IPS DF 6.9 (cell line): ENCODE results near the gene FASTK.

Source experiments
- DNase-seq: peaks from one replicate; pipeline ENCODE4 v3.0.0-alpha.2; 2013; ENCODE audit warnings: low read depth, low spot score
- H3K27ac ChIP-seq: one replicate; pipeline ENCODE4 v1.5.1; 2013; ENCODE audit warnings: low read length, control low read depth
- H3K27me3 ChIP-seq: 2 replicates; pipeline ENCODE4 v1.6.1; 2013; ENCODE audit warnings: mild to moderate bottlenecking, low read length; ENCODE audit not compliant: control insufficient read depth, insufficient read depth
- H3K36me3 ChIP-seq: 2 replicates; pipeline ENCODE4 v1.6.1; 2013; ENCODE audit warnings: low read length; ENCODE audit not compliant: control insufficient read depth, insufficient read depth
- H3K4me1 ChIP-seq: 2 replicates; pipeline ENCODE4 v1.6.1; 2013; ENCODE audit warnings: low read length; ENCODE audit not compliant: control insufficient read depth, insufficient read depth
- H3K4me3 ChIP-seq: 2 replicates; pipeline ENCODE4 v1.5.1; 2013; ENCODE audit warnings: mild to moderate bottlenecking, low read length
- H3K9me3 ChIP-seq: 2 replicates; pipeline ENCODE4 v1.6.1; 2013; ENCODE audit warnings: low read length, inconsistent platforms; ENCODE audit not compliant: control insufficient read depth, insufficient read depth
- WGBS: extraction: QIAGEN DNeasy Blood & Tissue Kit; methylation state at CpG from one replicate; pipeline ENCODE4 v1.1.7; 2013; ENCODE audit warnings: mixed read lengths, missing lambda C conversion rate; ENCODE audit not compliant: insufficient read length, insufficient coverage; 5-methylcytosine and 5-hydroxymethylcytosine counted together

Gene FASTK

DNA sequence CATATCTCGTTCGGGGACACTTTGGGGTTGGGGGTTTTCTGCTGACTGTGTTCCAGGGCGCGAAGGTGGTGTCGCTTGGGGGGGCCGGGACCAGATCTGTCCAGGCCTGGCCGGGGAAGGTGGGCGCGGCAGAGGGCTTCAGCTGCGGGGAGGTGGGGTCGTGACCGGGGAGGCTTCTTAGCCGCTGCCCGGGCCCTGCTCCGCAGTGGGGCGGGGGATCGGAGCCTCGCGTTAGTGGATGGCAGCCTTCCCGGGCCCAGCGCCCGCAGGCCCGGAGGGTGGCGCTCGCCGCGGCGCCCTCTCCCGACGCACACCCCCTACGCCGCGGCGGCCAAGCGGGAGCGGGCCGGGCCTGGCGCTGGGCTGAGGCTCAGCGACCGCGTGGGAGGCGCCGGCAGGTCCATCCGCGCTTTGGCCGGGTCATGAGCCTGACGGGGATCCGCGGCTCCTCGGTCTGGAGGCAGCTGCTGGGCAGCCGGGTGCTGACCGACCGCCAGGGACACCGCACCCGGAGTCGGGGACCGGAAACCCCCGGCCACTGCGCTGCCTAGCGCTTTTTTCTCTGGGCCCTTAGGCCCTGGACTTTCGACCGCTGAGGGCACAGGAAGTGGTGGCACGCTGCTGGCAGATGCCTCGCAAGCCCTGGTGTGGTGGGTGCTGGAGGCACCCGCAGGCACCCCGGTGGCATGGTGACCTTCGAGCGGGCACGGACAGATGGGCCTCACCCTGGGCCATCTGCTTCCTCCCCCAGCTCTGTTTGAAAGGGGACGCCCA is 6.8 kb upstream of the FASTK start:
- Histone ChIP-seq H3K27ac (no peak overlapping the region), H3K4me3 (peak overlapping the region; percentile 45), H3K4me1 (peaks cover 10% of the 10 kb centered on the region; the same call in 1 of the 2 replicates), H3K9me3 (no peaks in the 10 kb centered on the region), H3K36me3 (no peaks in the 10 kb centered on the region; the same call in 1 of the 2 replicates), H3K27me3 (peaks cover 3% of the 10 kb centered on the region; the same call in 1 of the 2 replicates)
- DNase-seq: no peak
- WGBS: no CpG with 5 or more reads among the region's 70 CpGs

DNA sequence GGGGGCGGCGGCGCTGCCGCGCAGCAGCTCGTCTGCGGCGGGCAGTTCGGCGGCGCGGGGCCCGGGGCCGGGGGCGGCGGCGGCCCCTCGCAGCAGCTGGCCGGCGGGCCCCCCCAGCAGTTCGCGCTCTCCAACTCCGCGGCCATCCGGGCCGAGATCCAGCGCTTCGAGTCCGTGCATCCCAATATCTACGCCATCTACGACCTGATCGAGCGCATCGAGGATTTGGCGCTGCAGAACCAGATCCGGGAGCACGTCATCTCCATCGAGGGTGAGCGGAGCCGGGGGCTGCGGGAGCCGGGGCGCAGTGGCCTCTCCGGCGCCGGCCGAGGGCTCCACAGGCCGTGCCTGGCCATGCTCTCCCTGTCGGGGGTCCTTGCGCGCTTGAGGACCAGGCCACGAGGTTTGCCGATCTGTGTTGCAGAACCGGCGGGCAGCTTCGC is 6.2 kb upstream of the FASTK start:
- Histone ChIP-seq H3K4me1 (peaks cover 12% of the 10 kb centered on the region), H3K9me3 (no peaks in the 10 kb centered on the region), H3K36me3 (no peaks in the 10 kb centered on the region; the same call in 1 of the 2 replicates), H3K27me3 (peaks cover 3% of the 10 kb centered on the region; the same call in 1 of the 2 replicates), H3K4me3 (peak overlapping the region; percentile 45; the same call in 1 of the 2 replicates), H3K27ac (no peak overlapping the region)
- WGBS: no CpG with 5 or more reads among the region's 56 CpGs
- DNase-seq: no peak

DNA sequence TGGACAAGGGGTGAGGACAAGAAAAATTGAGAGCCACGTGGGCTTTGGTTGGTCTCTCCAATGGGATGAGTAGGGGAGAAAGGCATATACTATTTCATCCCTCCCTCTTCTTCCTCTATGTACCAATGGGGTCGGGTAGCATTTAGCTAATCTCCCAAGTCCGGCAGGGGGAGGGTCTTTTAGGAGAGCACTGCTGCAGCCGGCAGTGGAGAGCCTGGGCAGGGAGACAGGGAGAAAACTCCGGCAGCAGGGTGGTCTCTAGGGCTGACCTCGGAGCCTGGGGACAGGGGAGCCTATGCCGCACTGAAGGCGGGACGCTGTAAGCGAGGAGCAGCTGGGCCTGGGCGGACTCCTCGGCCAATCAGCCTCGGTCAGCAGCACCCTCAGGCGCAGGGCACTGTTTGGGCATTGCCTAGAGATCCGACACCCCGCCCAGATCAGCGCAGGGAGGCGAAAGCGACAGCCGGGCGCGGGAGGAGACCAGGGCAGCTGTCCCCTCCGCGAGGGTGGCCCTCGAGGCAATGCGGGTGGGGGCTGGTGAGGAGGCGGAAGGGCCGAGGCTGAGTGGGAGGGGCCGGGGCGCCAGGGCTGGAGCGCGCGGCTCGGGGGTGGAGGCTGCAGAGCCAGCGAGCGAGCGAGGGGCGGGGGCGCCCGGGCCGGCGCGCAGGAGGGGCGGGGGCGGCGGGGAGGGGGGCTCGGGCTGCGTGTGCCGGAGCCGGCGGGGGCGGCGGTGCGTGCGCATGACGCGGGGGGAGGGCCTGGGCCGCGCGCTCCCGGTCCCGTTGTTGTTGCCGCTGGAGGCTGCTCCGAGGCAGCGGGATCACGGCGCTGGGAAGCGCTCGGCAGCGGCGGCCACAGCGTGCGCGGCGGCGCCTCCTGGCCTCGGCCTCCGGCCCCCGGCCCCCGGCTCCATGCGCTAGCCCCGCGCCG is 5.3 kb upstream of the FASTK start, which contains the start of gene AGAP3:
Gene AGAP3 (plus strand): TSS at position 785 of the 930 bp plus-strand sequence. CDS start 267 bp downstream, outside the sequence.
- Histone ChIP-seq H3K4me1 (peaks cover 14% of the 10 kb centered on the region), H3K27ac (no peak within 1 kb of the TSS), H3K9me3 (no peaks in the 10 kb centered on the region), H3K36me3 (no peaks in the 10 kb centered on the region; the same call in 1 of the 2 replicates), H3K4me3 (peak within 1 kb of the TSS; percentile 45; the same call in 1 of the 2 replicates), H3K27me3 (peaks cover 3% of the 10 kb centered on the region; the same call in 1 of the 2 replicates)
- no peak for DNase-seq
- WGBS: no CpG with 5 or more reads among the region's 84 CpGs

DNA sequence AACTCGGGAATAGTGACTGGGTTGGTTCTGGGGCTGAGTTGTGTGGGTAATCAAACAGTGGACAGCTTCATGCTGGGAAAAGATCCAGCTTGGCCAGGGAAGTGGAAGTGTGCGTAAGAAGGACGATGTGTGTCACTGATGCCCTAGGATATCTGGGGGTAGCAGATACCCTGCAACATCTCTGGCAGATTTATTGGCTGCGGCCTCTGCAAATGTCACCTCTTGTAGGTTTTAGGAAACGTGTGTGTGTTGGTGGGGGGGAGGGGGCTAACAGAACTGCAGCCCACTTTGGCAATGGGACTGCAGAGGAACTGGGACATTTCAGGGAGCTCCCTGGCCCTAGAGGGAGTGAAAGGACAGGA is 4.7 kb upstream of the FASTK start:
- H3K4me1 ChIP-seq: peaks cover 14% of the 10 kb centered on the region
- no peak overlapping the region for H3K27ac ChIP-seq
- no peaks in the 10 kb centered on the region; the same call in 1 of the 2 replicates for H3K36me3 ChIP-seq
- H3K4me3 ChIP-seq: no peak overlapping the region; the same call in 1 of the 2 replicates
- H3K9me3 ChIP-seq: no peaks in the 10 kb centered on the region
- DNase-seq: no peak
- H3K27me3 ChIP-seq: peaks cover 3% of the 10 kb centered on the region; the same call in 1 of the 2 replicates
- no CpG with 5 or more reads among the region's 5 CpGs for WGBS

DNA sequence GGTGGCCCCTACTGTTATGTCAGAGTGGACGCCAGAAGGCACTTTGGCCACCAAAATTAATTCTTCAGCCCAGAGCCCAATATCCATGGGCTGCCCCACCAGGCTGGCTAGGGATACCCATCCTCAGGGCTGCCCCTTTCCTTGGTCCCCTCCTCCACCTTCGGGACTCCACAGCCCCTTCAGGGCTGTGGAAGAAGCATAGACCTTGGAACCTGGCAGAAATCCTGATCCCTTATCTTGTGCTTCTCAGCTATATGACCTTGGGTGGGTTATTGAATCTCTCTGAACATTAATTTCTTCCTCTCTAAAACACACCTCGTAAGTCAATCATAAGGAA is 3.2 kb upstream of the FASTK start:
- WGBS: no CpG with 5 or more reads among the region's 3 CpGs
- Histone ChIP-seq H3K27ac (no peak overlapping the region), H3K4me1 (peaks cover 12% of the 10 kb centered on the region)

DNA sequence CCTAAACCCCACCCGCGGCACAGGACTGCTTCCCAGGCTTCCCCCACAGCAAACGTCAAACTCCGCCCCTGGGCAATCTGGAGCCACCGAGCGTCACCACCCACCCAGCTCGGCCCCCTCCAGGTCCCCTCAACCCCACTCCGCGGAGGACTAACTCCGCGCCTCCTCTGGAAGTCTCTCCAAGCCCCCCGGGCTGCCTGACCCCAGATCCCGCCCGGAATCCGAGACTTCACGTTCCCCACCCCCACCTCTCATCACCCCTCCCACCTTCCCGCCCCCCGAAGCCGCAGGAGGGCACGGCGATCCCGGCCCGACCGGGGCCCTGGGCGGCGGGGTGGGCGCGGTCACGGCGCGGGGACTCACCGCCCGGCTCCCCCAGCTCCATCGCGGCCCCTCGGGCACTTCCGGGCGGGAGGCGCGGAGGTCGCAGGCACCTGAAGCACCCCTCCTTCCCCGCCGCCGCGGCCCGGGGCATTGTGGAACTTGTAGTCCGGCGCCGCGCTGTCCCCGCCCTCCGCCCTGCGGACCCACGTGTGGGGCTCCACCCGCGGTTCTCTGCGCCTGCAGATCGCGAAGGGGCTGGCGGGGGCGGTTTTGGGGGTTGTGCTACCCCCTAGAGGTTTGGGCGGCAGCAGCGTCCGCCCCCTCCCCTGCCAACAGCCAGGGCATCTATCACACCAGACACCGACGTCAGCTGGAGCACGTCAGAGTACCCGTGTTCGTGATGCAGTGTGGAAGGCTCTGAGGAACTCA is 2.6 kb upstream of the FASTK start, which contains the start of gene TMUB1:
Gene TMUB1 (minus strand): TSS at position 423 of the 753 bp plus-strand sequence. CDS start 930 bp downstream, outside the sequence.
- Histone ChIP-seq H3K36me3 (no peaks in the 10 kb centered on the region; the same call in 1 of the 2 replicates), H3K27ac (no peak within 1 kb of the TSS), H3K9me3 (no peaks in the 10 kb centered on the region), H3K4me3 (peak within 1 kb of the TSS; percentile 61), H3K4me1 (peaks cover 10% of the 10 kb centered on the region), H3K27me3 (peaks cover 2% of the 10 kb centered on the region; the same call in 1 of the 2 replicates)
- DNase-seq: no peak
- WGBS: no CpG with 5 or more reads among the region's 69 CpGs

More for the DNA sequence above, 3.2 kb upstream of the FASTK start:
- Histone ChIP-seq H3K4me3 (peak overlapping the region; percentile 61; the same call in 1 of the 2 replicates), H3K9me3 (no peaks in the 10 kb centered on the region), H3K27me3 (peaks cover 3% of the 10 kb centered on the region; the same call in 1 of the 2 replicates), H3K36me3 (no peaks in the 10 kb centered on the region; the same call in 1 of the 2 replicates)
- DNase-seq: no peak

DNA sequence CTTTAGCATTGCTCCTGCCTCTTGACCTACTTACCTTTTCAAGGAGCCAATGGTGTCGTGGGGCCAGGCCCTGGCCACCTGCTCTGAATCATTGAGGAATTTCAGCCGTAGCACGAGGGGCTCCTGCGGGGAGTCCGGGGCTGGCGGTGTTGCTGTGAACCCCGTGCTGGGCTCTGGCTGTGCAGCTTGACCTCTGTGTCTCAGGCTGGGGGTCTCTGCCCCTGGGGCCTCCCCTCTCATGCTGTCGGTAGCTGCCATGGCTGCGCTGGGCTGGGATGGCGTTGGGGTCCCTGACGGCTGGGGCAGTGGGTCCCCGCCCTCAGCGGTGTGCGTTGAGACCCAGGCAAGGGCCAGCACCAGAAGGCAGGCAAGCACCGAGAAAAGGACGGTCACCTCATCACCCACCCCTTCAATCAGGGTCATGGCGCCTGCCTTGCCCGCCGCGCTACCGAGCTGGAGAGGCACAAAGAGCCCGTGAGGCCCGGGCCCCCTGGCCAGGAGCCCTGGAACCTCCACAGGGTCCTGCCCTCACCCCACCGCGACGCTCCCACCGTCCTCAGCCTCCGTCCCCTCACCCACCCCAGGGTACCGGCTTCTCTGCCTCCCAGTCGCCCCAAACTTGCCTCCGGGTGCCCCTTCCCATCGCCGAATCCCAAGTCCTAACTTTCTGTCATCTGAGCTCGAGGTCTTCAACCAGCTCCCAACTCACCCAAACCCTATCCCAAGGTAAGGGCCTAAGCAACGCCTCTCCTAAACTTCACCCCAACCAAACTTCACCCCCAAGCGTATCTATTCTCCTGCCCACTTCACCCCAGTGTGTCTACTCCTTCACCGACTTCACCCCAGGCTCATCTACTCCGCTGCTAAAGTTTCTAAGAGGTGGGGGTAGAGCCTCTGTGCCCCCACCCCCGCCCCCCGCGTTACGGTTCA is 1.8 kb upstream of the FASTK start:
- peak overlapping the region; percentile 61 for H3K4me3 ChIP-seq
- H3K36me3 ChIP-seq: no peaks in the 10 kb centered on the region; the same call in 1 of the 2 replicates
- no CpG with 5 or more reads among the region's 42 CpGs for whole genome bisulfite sequencing
- H3K4me1 ChIP-seq: peaks cover 8% of the 10 kb centered on the region
- no peak overlapping the region for H3K27ac ChIP-seq
- DNase-seq: no peak
- no peaks in the 10 kb centered on the region for H3K9me3 ChIP-seq
- no peaks in the 10 kb centered on the region for H3K27me3 ChIP-seq

DNA sequence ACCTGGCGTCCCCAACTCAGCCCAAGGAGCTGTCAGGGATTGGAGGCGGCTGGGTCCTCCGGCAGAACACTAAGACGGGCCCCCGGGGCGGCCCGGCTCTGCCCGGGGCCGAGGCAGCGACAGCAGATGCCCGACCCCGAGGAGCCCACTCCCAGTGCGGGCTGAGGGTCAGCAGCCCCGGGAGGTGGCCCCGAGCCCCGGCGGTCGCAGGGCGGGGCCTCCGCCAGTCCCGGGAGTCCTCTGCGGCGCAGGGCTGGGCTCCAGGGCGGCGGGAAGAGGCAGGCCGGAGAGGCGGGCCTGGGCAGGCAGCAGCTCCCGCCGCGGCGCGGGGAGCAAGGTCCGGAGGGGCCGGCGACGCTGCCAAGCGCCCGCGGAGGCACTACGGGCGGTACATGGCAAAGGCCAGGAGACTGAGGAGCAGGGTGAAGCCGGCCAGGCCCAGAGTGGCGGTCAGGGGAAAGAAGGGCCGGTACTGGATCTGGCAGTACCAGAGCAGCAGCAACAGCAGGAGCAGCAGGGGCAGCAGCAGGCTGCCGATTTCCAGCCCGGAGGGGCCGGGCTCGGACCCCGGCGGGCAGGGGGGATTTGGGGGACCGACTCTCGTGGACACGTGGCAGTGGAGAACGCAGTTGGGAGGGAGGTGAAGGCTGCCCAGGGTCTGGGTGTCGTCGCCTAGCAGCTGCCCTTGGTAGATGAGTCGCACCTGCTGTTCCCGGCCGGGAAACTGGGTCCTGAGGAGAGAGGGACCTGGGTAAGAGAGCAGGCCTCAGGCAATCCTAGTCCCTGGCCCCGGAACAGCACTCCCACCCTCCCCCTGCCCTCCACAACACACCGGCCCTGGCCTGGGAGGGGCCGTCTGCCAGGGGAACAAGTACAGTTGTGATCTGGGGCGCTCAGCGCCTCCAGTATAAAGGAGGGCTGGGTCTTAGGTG is 827 bp upstream of the FASTK start:
- no peaks in the 10 kb centered on the region for H3K9me3 ChIP-seq
- no peak for DNase-seq
- H3K4me1 ChIP-seq: peaks cover 9% of the 10 kb centered on the region
- H3K27ac ChIP-seq: no peak overlapping the region
- H3K36me3 ChIP-seq: no peaks in the 10 kb centered on the region; the same call in 1 of the 2 replicates
- no peaks in the 10 kb centered on the region for H3K27me3 ChIP-seq
- no CpG with 5 or more reads among the region's 64 CpGs for WGBS
- H3K4me3 ChIP-seq: no peak overlapping the region; the same call in 1 of the 2 replicates
